NCI-H524 (cell line): Measurements from ENCODE around the gene TBL1Y.
"Not testable (repeated sequence)": the region's sequence is repeated elsewhere in the genome, so short reads cannot be mapped to it uniquely, and the experiment has no call there.

ENCODE experiments used
- DNase-seq, 2 experiments: peaks; one replicate each; lab custom pipeline; 2025; lab: John Stamatoyannopoulos, UW

TBL1Y gene

GRCh38 chrY:6974971-6975370, 64.5 kb downstream of the TBL1Y start:
- DNase-seq = no peak

GRCh38 chrY:6977783-6978182, 67.3 kb downstream of the TBL1Y start:
- no peak for DNase-seq

GRCh38 chrY:6983221-6983620, 72.7 kb downstream of the TBL1Y start:
- no peak for DNase-seq

GRCh38 chrY:6987811-6988210, 77.3 kb downstream of the TBL1Y start:
- no peak for DNase-seq

- no peak for DNase-seq
Observed at GRCh38 chrY:6989886-6990620, 79.6 kb downstream of the TBL1Y start.

GRCh38 chrY:6992041-6992440, 81.5 kb downstream of the TBL1Y start:
- no peak for DNase-seq

GRCh38 chrY:6995987-6996386, 85.5 kb downstream of the TBL1Y start:
- no peak for DNase-seq

GRCh38 chrY:6997503-6998066, 87.1 kb downstream of the TBL1Y start:
- no peak for DNase-seq

- no peak for DNase-seq
Observed at GRCh38 chrY:6999905-7000304, 89.4 kb downstream of the TBL1Y start.

GRCh38 chrY:7002581-7002980, 92.1 kb downstream of the TBL1Y start:
- no peak for DNase-seq

GRCh38 chrY:7007911-7008310, 97.4 kb downstream of the TBL1Y start:
- no peak for DNase-seq

- no peak for DNase-seq
Observed at GRCh38 chrY:7008578-7009355, 98.3 kb downstream of the TBL1Y start.

- DNase-seq = no peak
Observed at GRCh38 chrY:7013051-7013450, 102.6 kb downstream of the TBL1Y start.

GRCh38 chrY:7016521-7016920, 106.0 kb downstream of the TBL1Y start:
- DNase-seq = no peak

GRCh38 chrY:7017244-7018080, 107.0 kb downstream of the TBL1Y start:
- no peak for DNase-seq

- DNase-seq = no peak
Observed at GRCh38 chrY:7039037-7039436, 128.5 kb downstream of the TBL1Y start.

- DNase-seq = no peak
Observed at GRCh38 chrY:7040662-7041061, 130.2 kb downstream of the TBL1Y start.

GRCh38 chrY:7041983-7042382, 131.5 kb downstream of the TBL1Y start:
- DNase-seq = no peak

- not testable (repeated sequence) for DNase-seq
Observed at GRCh38 chrY:7052461-7052860, 142.0 kb downstream of the TBL1Y start.

GRCh38 chrY:7056886-7057285, 146.4 kb downstream of the TBL1Y start:
- no peak for DNase-seq

GRCh38 chrY:7078725-7079124, 168.2 kb downstream of the TBL1Y start:
- no peak for DNase-seq

- DNase-seq = not testable (repeated sequence)
Observed at GRCh38 chrY:7080548-7080947, 170.1 kb downstream of the TBL1Y start.
